ENCODE measurements around the gene AIP. TPM values are rescaled to one million over a fixed set of nuclear protein-coding genes. Genes with fewer than 3 reads are reported as not detected.

The AIP gene
- total and polyA plus RNA-seq, 9 of the 15 experiments (the other 6 are each of a cell fraction or from before 2014, with no cell fraction given), result 5.2 to 92.5 (median 52.7) TPM

GRCh38 chr11:67482827-67483798, at the start of gene AIP (continued):
- TF ChIP-seq ZBTB40 (IDR thresholded peaks at IDR 0.05) (peak; percentile 68), ZBTB40 (CRISPR knock-in tag; IDR thresholded peaks at IDR 0.05) (0 out of 2 replicates have a peak, but pooled peaks have one; percentile 71), POLR2A (conservative IDR thresholded peaks at IDR 0.05) (peak; percentile 81), E2F4 (CRISPR knock-in tag; IDR thresholded peaks at IDR 0.05; ENCODE audit: low read depth) (peak; percentile 93), ELF4 (CRISPR knock-in tag; IDR thresholded peaks at IDR 0.05) (peak; percentile 24; the same call in 1 of the 2 replicates), ZNF282 (CRISPR knock-in tag; IDR thresholded peaks at IDR 0.05) (peak; percentile 95; the same call in 1 of the 2 replicates), ZNF124 (CRISPR knock-in tag; IDR thresholded peaks at IDR 0.05) (peak; percentile 90; the same call in 1 of the 2 replicates), TOE1 (IDR thresholded peaks at IDR 0.05; ENCODE audit: borderline replicate concordance) (0 out of 2 replicates have a peak, but pooled peaks have one; percentile 42), TOE1 (CRISPR knock-in tag; IDR thresholded peaks at IDR 0.05; ENCODE audit: borderline replicate concordance, low read depth) (peak; percentile 99), ZBTB9 (CRISPR knock-in tag; IDR thresholded peaks at IDR 0.05) (peak; percentile 76; the same call in 1 of the 2 replicates), ETS2 (tag; IDR thresholded peaks at IDR 0.05; ENCODE audit: borderline replicate concordance, poor library complexity, severe bottlenecking) (no peak), TAF7 (tag; IDR thresholded peaks at IDR 0.05) (peak; percentile 97), HOMEZ (CRISPR knock-in tag; IDR thresholded peaks at IDR 0.05) (no peak)

Measured in K562 (cell line).